Stimulated activated CD4-positive, alpha-beta T cell treated with anti-CD3 and anti-CD28 coated beads, Interleukin-2, amount 100 ng/mL, for 24 hours (primary cell): Measurements from ENCODE around the gene PTPRZ1.

ENCODE experiments used
- DNase-seq, 2 donors: peaks; one replicate each; pipeline ENCODE4 v3.0.0-alpha.2; 2020

PTPRZ1 gene

GRCh38 chr7:121872831-121873288 is at the start of gene PTPRZ1:
PTPRZ1 (plus strand) TSS chr7:121873161; CDS start chr7:121873500, 339 bp downstream.
- no peak for DNase-seq

GRCh38 chr7:121824276-121824675 is 48.7 kb upstream of the PTPRZ1 start:
- DNase-seq, result no peak

GRCh38 chr7:121831351-121831750 is 41.6 kb upstream of the PTPRZ1 start:
- DNase-seq, result no peak

DNA sequence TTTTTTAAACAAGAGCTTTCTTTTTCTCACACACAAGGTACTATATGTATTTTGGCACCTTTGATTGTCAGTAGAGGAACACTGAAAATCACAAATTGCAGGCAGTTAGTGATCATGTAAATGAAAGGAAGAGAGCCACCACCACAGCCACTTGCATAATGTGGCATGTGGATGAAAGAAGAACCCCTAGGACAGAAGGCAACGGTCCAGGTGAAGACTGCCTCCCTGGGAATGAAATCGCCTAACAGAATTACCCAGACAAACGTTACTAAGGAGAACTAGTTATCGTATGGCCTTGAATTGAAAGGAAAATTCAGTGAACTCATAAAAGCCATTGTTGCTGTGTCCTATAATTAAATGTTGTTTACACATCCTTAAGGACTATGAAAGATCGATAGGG is 41.2 kb upstream of the PTPRZ1 start:
- no peak for DNase-seq

GRCh38 chr7:121832347-121832746 is 40.6 kb upstream of the PTPRZ1 start:
- DNase-seq, result no peak

- no peak for DNase-seq
Measured at GRCh38 chr7:121833991-121834390, 39.0 kb upstream of the PTPRZ1 start.

DNA sequence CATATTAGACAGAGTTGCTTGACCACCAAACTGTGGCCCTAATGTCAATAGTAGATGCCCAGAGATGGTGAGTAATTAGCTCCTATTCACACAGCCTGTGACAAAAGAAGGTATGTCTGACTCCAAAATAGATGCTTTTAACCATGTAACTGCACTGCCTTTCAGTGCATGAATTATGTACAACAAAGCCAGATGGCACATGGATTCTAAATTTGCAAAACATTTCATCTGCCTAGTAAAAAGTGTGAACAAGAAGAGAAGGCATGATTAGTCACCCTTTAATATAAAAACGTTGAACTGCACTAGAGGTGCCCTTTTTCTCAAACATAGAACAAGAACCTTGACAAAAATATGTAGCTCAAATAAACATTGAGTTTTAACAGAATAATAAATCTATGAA is 35.5 kb upstream of the PTPRZ1 start:
- no peak for DNase-seq

- no peak for DNase-seq
Measured at GRCh38 chr7:121847041-121847440, 25.9 kb upstream of the PTPRZ1 start.

- no peak for DNase-seq
Measured at GRCh38 chr7:121853307-121853706, 19.7 kb upstream of the PTPRZ1 start.

DNA sequence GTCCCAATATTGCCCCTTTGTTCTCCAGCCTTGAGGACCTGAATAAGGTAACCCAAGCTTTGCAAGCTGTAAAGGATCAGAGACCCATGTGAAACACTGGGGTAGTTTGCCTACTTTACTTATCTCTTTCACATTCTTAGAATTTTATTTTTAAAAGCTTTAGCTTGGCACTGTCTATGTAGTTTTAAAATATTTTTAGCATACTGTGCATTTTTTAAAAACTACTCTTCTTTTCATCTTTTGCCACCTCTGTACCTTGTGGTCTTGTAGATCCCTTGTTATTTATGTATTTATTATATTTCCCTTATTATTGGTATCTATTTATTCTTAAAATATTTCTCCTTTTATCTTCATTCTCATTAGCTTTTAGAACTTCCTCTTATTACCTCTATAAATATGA is 12.0 kb upstream of the PTPRZ1 start:
- no peak for DNase-seq

DNA sequence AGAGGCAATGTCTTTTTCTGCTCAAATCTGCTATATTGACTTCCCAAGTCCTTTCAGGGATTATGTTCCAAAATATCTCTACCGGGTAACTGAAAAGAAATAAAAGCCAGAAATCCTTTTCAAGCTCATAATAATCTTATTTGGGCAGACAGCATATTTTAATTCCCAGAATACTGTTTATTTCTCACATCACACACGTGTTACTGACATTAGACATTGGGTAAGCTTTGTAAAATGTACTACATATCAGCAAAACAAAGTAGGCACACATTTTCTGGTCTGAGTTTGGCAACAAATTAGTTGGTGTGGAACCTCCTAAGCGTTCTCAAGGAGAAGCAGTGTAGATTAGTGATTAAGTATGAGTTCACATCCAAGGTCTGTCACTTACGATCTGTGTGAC is 10.4 kb upstream of the PTPRZ1 start:
- no peak for DNase-seq

DNA sequence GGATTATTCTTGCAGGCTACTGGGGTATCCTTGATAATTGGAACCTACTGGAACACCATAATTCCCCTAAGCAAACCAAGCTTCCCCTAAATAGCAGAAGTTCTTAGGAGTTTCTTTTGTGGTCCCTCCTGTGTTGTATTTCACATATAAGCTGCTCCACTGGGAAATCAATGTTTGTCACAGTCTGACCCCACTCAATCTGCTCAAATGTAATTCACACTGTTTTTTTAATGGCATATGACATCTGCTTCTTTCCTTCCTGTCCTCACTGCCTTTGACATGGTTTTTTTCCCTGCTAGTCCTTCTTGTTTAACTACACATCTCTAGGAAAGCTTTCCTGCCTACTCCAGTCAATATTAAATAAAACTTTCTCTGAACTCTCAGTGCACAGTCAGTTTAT is 1.8 kb upstream of the PTPRZ1 start:
- no peak for DNase-seq

GRCh38 chr7:121873289-121874194 is 581 bp downstream of the PTPRZ1 start:
- DNase-seq, result no peak

- no peak for DNase-seq
Measured at GRCh38 chr7:121874298-121874697, 1.3 kb downstream of the PTPRZ1 start.

GRCh38 chr7:121875203-121875602 is 2.2 kb downstream of the PTPRZ1 start:
- no peak for DNase-seq

- DNase-seq, result no peak
Measured at GRCh38 chr7:121876656-121877500, 3.9 kb downstream of the PTPRZ1 start.

DNA sequence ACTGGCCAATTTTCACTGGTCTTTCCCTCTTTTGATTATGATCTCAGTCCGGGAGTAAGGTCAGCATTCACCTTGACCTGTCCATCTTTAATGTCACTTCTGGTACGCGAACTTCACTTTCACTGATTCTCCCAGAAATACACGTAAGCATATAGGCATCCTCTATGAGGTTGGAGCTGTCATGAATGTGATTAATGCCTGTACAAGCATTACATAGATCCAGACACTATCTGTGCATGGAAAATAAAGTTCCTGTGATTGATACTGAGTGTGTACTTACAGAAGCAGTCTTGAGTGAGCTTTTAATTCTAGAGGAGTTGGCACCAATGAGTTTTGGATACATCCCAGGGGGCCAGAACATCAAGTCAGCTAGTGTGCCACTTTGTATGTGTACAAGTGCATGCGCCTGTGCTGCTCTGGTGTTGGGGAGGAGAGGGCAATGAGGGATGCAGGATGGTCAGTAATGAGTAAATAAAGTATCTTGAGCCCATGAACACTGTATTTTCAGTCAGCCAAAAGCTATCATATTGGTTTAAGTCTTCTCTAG is 6.0 kb downstream of the PTPRZ1 start:
- DNase-seq, result no peak

- DNase-seq, result no peak
Measured at GRCh38 chr7:121879544-121879943, 6.6 kb downstream of the PTPRZ1 start.

DNA sequence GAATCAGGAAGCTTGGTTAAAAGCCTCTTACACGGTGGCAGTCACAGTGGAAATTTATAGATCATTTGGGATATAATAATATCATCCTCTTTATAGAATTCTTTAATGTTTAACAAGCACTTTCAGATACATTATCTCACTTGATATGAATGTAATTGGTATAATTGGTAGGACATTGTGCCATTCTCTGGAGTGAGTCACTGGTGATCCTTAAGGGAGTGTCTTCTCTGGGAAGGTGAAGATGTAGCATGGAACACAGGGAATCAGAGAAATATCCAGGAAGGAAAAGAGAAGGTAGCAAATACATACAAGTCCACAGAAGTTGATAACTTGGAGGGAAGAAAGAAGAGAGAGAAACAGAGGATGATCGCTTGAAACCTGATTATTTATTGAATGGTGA is 9.8 kb downstream of the PTPRZ1 start:
- no peak for DNase-seq

GRCh38 chr7:121885166-121885920 is 12.4 kb downstream of the PTPRZ1 start:
- DNase-seq, result no peak

DNA sequence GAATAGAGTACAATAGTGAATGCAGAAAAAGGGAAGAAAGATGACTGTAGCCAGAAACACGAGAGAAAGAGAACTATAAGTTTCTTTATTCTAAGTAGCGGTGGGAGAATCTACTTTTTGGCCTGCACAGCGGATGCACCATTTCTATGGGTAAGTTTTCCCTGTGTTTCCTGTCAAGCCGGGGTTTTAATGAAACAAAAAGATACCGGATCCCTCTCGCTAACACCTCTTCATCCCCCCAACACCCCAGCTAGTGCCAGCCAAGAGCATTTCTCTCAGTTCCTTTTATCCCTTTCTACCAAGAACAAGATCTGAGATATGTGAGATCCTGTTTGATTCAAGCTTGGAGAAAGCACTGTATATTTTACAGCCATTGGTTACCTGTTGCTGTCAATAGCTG is 14.7 kb downstream of the PTPRZ1 start:
- DNase-seq, result no peak

GRCh38 chr7:121890833-121891232 is 17.9 kb downstream of the PTPRZ1 start:
- DNase-seq, result no peak

DNA sequence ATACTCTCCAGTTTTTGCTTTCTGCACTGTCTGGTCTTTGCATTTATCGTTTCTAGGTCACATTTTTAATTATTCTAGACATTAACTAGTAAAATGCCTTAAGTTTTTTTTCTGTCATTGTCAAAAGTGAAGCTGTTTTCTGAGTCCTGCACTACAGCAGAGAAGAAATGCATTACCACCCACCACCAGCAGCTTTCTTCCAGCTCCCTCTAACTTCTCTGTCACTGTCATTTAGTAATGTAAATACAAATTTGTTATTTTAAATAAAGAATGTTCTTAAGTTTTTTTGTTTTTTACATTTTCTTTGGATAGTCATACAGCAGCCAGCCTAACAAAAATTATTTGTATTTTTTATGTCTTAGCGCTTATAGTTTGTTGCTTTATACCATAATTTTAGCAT is 18.8 kb downstream of the PTPRZ1 start:
- DNase-seq, result no peak
